ENCODE measurements around the gene SPSB3. TPM values are rescaled to one million over a fixed set of nuclear protein-coding genes. Genes with fewer than 3 reads are reported as not detected.

SPSB3 gene
- total RNA-seq, 1 donor from 2014 or later = 48.2 TPM

DNA sequence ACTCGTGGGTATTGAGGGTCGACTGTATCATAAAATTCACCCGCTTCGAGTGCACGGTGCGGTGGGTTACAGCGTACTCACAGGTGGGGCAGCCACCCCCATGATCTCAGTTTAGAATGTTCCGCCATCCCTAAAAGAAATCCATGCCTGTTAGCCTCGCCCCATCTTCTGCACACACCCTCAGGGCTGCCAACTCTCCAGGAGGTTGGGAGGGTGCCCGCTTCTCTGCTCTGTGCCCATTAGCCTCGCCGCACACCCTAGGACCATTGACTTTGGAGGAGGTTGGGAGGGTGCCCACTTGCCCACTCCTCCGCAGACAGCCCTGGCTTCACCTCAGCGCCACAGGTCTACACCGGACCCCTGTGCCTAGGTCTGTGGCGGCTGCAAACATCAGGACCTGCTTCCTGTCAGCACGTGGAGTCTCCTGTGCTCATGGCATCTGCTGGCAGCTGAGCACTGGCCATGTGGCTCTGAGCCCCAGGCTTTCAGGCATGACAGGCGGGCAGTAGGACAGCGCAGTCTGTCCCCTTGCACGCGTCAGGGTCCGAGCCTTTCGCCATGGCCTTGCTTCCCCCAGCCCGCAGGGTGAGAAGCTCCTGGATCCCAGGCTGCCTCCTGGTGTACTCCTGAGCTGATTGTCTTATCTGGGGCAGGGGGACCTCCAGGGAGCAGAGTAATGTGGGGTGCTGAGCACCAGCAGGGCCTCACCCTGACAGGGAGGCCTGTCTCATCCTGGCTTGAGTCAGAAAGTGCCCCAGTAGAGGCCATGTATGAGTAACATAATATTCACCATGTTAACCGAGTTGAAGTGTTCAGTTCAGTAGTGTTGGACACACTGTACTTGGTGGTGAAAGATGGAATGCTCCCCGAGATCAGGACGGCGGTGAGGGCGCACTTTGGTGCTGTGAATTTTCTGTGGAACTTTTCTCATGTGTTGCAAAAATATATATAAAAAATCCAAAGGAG, 32.9 kb downstream of the SPSB3 start:
- Histone ChIP-seq H3K36me3 (ENCODE audit: control insufficient read depth, insufficient read depth, low read length) (peaks cover 29% of the 10 kb centered on the region), H3K4me3 (ENCODE audit: low read depth, low read length) (no peak overlapping the region), H3K27me3 (ENCODE audit: control insufficient read depth, insufficient read depth, low read length) (no peaks in the 10 kb centered on the region)
- TF ChIP-seq, protein P1, sequence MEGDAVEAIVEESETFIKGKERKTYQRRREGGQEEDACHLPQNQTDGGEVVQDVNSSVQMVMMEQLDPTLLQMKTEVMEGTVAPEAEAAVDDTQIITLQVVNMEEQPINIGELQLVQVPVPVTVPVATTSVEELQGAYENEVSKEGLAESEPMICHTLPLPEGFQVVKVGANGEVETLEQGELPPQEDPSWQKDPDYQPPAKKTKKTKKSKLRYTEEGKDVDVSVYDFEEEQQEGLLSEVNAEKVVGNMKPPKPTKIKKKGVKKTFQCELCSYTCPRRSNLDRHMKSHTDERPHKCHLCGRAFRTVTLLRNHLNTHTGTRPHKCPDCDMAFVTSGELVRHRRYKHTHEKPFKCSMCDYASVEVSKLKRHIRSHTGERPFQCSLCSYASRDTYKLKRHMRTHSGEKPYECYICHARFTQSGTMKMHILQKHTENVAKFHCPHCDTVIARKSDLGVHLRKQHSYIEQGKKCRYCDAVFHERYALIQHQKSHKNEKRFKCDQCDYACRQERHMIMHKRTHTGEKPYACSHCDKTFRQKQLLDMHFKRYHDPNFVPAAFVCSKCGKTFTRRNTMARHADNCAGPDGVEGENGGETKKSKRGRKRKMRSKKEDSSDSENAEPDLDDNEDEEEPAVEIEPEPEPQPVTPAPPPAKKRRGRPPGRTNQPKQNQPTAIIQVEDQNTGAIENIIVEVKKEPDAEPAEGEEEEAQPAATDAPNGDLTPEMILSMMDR (IDR thresholded peaks at IDR 0.05; ENCODE audit: insufficient read depth, low read length, severe bottlenecking) = no peak
- DNase-seq (ENCODE audit: low read depth) (peak; percentile 36), FAIRE-seq (peak; percentile 47)

GRCh38 chr16:1747934-1748333, 34.4 kb downstream of the SPSB3 start:
- H3K4me3 ChIP-seq (ENCODE audit: low read depth, low read length) = no peak overlapping the region
- peaks cover 35% of the 10 kb centered on the region for H3K36me3 ChIP-seq (ENCODE audit: control insufficient read depth, insufficient read depth, low read length)
- FAIRE-seq (no peak), DNase-seq (ENCODE audit: low read depth) (no peak)
- H3K27me3 ChIP-seq (ENCODE audit: control insufficient read depth, insufficient read depth, low read length) = no peaks in the 10 kb centered on the region
- TF ChIP-seq, protein P1 (IDR thresholded peaks at IDR 0.05; ENCODE audit: insufficient read depth, low read length, severe bottlenecking) = no peak

GRCh38 chr16:1746693-1747195, 35.6 kb downstream of the SPSB3 start:
- FAIRE-seq = no peak
- Histone ChIP-seq H3K4me3 (ENCODE audit: low read depth, low read length) (no peak overlapping the region), H3K27me3 (ENCODE audit: control insufficient read depth, insufficient read depth, low read length) (no peaks in the 10 kb centered on the region), H3K36me3 (ENCODE audit: control insufficient read depth, insufficient read depth, low read length) (peaks cover 27% of the 10 kb centered on the region)
- TF ChIP-seq, protein P1 (IDR thresholded peaks at IDR 0.05; ENCODE audit: insufficient read depth, low read length, severe bottlenecking) = no peak
- peak; percentile 64 for DNase-seq (ENCODE audit: low read depth)

- DNase-seq (ENCODE audit: low read depth) = no peak
- Histone ChIP-seq H3K4me3 (ENCODE audit: low read depth, low read length) (no peak overlapping the region), H3K27me3 (ENCODE audit: control insufficient read depth, insufficient read depth, low read length) (no peaks in the 10 kb centered on the region), H3K36me3 (ENCODE audit: control insufficient read depth, insufficient read depth, low read length) (peaks cover 26% of the 10 kb centered on the region)
- FAIRE-seq = no peak
- TF ChIP-seq, protein P1 (IDR thresholded peaks at IDR 0.05; ENCODE audit: insufficient read depth, low read length, severe bottlenecking) = no peak
Observed at GRCh38 chr16:1745900-1746692, 36.3 kb downstream of the SPSB3 start.

DNA sequence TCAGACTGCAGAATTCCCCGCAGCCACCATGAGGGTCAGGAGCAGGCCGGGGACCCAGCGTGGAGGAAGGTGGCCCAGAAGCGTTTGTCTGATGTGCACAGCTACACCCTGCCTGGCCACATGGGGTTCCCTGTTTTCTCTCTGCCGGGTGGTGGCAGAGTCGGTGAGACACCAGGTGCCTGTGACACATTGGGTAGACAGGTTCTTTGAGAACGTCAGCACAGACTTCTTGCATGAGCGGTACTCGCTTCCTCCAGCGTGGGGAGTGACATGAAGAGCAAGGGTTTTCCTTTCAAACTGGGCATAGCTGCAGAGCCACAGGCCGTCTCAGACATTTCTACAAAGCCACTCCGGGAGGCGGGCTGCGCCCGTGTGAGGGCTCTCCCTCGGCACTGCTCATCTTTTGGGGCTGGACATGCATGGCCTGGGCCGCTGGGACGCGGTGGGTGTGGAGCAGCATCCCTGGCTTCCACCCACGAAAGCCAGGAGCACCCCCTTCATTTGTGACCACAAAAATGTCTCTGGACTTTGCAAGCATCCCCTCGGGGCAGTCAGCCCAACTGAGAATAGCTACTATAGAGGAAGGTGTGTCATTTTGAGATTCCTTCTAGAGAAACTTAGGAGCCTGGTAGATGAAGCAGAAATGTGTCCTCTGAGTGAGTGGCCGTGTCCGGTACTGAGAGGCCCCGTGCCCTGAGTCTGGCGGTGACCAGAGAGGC, 37.0 kb downstream of the SPSB3 start:
- Histone ChIP-seq H3K27me3 (ENCODE audit: control insufficient read depth, insufficient read depth, low read length) (no peaks in the 10 kb centered on the region), H3K36me3 (ENCODE audit: control insufficient read depth, insufficient read depth, low read length) (peaks cover 27% of the 10 kb centered on the region), H3K4me3 (ENCODE audit: low read depth, low read length) (no peak overlapping the region)
- FAIRE-seq = no peak
- no peak for DNase-seq (ENCODE audit: low read depth)
- TF ChIP-seq, protein P1 (IDR thresholded peaks at IDR 0.05; ENCODE audit: insufficient read depth, low read length, severe bottlenecking) = no peak
